K562 (cell line): ENCODE data around the gene OVOL3. TPM values are rescaled to one million over a fixed set of nuclear protein-coding genes. Genes with fewer than 3 reads are reported as not detected.

ENCODE experiments used
- ATAC-seq: fragments of 200-7000 bp; cut with Tn5 transposase; 3 replicates; pipeline ENCODE4 v1.9.1; 2020; ENCODE audit warnings: moderate library complexity
- BruUV-seq: library from RNA; stranded (reverse); fragments of 400-500 nt; replicated peaks from 2 replicates; lab custom pipeline; 2021; lab: Mats Ljungman, UMichigan
- CTCF ChIA-PET: fragments of 300-600 bp; formaldehyde crosslinking; extraction: SDS; loops from one replicate; lab custom pipeline; 2021; ENCODE audit warnings: low intra/inter-chr PET ratio; lab: Yijun Ruan, JAX
- POLR2A ChIA-PET: fragments of 300-600, 350-650 bp; sonication (Branson Sonifier 250); formaldehyde crosslinking; extraction: SDS; loops from one replicate; lab custom pipeline; 2021; ENCODE audit warnings: antibody characterized with exemption, inconsistent platforms; lab: Yijun Ruan, JAX
- DNase-seq, 4 experiments: peaks; one replicate each; pipeline versions ENCODE4 v3.0.0 to v3.0.0-alpha.2; 2011 to 2018; ENCODE audit warnings: low spot score in 3 of 4, mixed read lengths in 3 of 4; ENCODE audit errors: extremely low read depth in 1 of 4
- FAIRE-seq: peaks from 2 replicates; lab custom pipeline; 2011; peaks lifted over from hg19 to GRCh38; lab: Jason Lieb, UNC
- H2AFZ ChIP-seq: 2 replicates; pipeline ENCODE4 v1.6.0; 2011; ENCODE audit warnings: low read depth, low read length, control low read depth, inconsistent platforms
- H3K27ac ChIP-seq: fragments of 200-600 bp; 3 replicates; pipeline ENCODE4 v1.8.0; 2011; ENCODE audit warnings: low read depth, mild to moderate bottlenecking, control low read depth, inconsistent platforms, low read length, moderate library complexity, mixed read lengths; ENCODE audit errors: extremely low read depth
- H3K27me3 ChIP-seq, 2 experiments: fragments of 300-600 bp in 1 of 2; 2 replicates in 1 of 2; 3 replicates in 1 of 2; pipeline versions ENCODE4 v1.6.0 to v1.8.0; 2011; ENCODE audit warnings: inconsistent platforms in 2 of 2, low read length in 2 of 2, mild to moderate bottlenecking in 1 of 2, mixed read lengths in 1 of 2, moderate library complexity in 1 of 2; ENCODE audit not compliant: control insufficient read depth in 2 of 2, insufficient read depth in 2 of 2
- H3K36me3 ChIP-seq: fragments of 300-600 bp; 3 replicates; pipeline ENCODE4 v1.8.0; 2011; ENCODE audit warnings: mild to moderate bottlenecking, low read length, inconsistent platforms; ENCODE audit not compliant: control insufficient read depth, insufficient read depth
- H3K4me1 ChIP-seq, 2 experiments: fragments of 200-600 bp in 1 of 2; replicated peaks in 1 of 2; 2 replicates in 1 of 2; 3 replicates in 1 of 2; pipeline versions ENCODE4 v1.5.1 to v1.8.0; 2011; ENCODE audit warnings: inconsistent platforms in 2 of 2, low read length in 2 of 2, mild to moderate bottlenecking in 1 of 2, mixed read lengths in 1 of 2, moderate library complexity in 1 of 2; ENCODE audit not compliant: control insufficient read depth in 2 of 2, insufficient read depth in 2 of 2
- H3K4me2 ChIP-seq: 2 replicates; pipeline ENCODE4 v1.6.1; 2011; ENCODE audit warnings: low read length, control low read depth, inconsistent platforms, mixed read lengths; ENCODE audit not compliant: insufficient read depth
- H3K4me3 ChIP-seq: fragments of 200-600 bp; sonication (generic), shearing (Covaris generic); 2 replicates; pipeline ENCODE4 v1.5.1; 2016; ENCODE audit warnings: control low read depth, inconsistent platforms
- H3K79me2 ChIP-seq: fragments of 200-600 bp; 3 replicates; pipeline ENCODE4 v1.8.0; 2011; ENCODE audit warnings: low read length, inconsistent platforms; ENCODE audit not compliant: control insufficient read depth, insufficient read depth
- H3K9ac ChIP-seq, 2 experiments: 2 replicates each; pipeline versions ENCODE4 v1.6.0 to v1.6.1; 2011; ENCODE audit warnings: low read depth in 2 of 2, low read length in 2 of 2, control low read depth in 1 of 2, inconsistent platforms in 1 of 2, mild to moderate bottlenecking in 1 of 2, mixed read lengths in 1 of 2; ENCODE audit not compliant: insufficient read depth in 1 of 2
- H3K9me1 ChIP-seq: one replicate; pipeline ENCODE4 v1.6.0; 2011; ENCODE audit warnings: inconsistent platforms, mild to moderate bottlenecking, low read length, moderate library complexity; ENCODE audit not compliant: control insufficient read depth, insufficient read depth
- H3K9me3 ChIP-seq: replicated peaks from 2 replicates; pipeline ENCODE4 v1.5.1; 2011; ENCODE audit warnings: low read depth, low read length, inconsistent platforms; ENCODE audit not compliant: control insufficient read depth, insufficient read depth
- H4K20me1 ChIP-seq: replicated peaks from 2 replicates; pipeline ENCODE4 v1.6.1; 2011; ENCODE audit warnings: low read length, inconsistent platforms, mixed read lengths; ENCODE audit not compliant: control insufficient read depth, insufficient read depth
- DMBX1 ChIP-seq: fragments of 250-450 bp; sonication (Bioruptor Pico); IDR thresholded peaks from 2 replicates; pipeline ENCODE4 v1.8.0; 2022; ENCODE audit warnings: inconsistent platforms, mild to moderate bottlenecking, moderate library complexity, borderline replicate concordance
- ELF1 ChIP-seq: fragments of 200-800 bp; sonication (Bioruptor generic); IDR thresholded peaks from 2 replicates; pipeline ENCODE4 v1.6.1; 2016; ENCODE audit warnings: missing genetic modification characterization, missing compliant biosample characterization
- HNRNPL ChIP-seq: fragments of 200-400 bp; formaldehyde crosslinking; IDR thresholded peaks from 2 replicates; pipeline ENCODE4 v1.6.1; 2017; ENCODE audit warnings: low read depth, mild to moderate bottlenecking, low read length
- HOXB6 ChIP-seq: fragments of 250-450 bp; sonication (Bioruptor Pico); IDR thresholded peaks from 2 replicates; pipeline ENCODE4 v1.5.1; 2022; ENCODE audit warnings: mild to moderate bottlenecking, borderline replicate concordance
- NCOA4 ChIP-seq: fragments of 450-650 bp; IDR thresholded peaks from 2 replicates; pipeline ENCODE4 v1.6.1; 2018; ENCODE audit warnings: mild to moderate bottlenecking; ENCODE audit not compliant: partially characterized antibody
- NFE2L1 ChIP-seq: fragments of 450-650 bp; IDR thresholded peaks from 2 replicates; pipeline ENCODE4 v1.6.1; 2016; ENCODE audit warnings: missing genetic modification characterization, low read depth, mild to moderate bottlenecking, missing compliant biosample characterization, moderate library complexity, borderline replicate concordance
- RBM17 ChIP-seq: fragments of 200-400 bp; formaldehyde crosslinking; IDR thresholded peaks from 2 replicates; pipeline ENCODE4 v1.6.1; 2017; ENCODE audit warnings: low read depth, mild to moderate bottlenecking, low read length, borderline replicate concordance
- STAT5A ChIP-seq: IDR thresholded peaks from 2 replicates; pipeline ENCODE4 v1.6.1; 2012; ENCODE audit warnings: low read length, inconsistent platforms, borderline replicate concordance
- ZNF586 ChIP-seq: fragments of 450-650 bp; formaldehyde crosslinking; conservative IDR thresholded peaks from 2 replicates; pipeline ENCODE4 v1.4.0; 2020; ENCODE audit warnings: mild to moderate bottlenecking, moderate library complexity
- ZNF695 ChIP-seq: fragments of 450-650 bp; formaldehyde crosslinking; IDR thresholded peaks from 2 replicates; pipeline ENCODE4 v1.4.0; 2020; ENCODE audit warnings: mild to moderate bottlenecking, moderate library complexity
- WGBS: fragments of 100-300 bp; shearing (Covaris generic); methylation state at CpG from one replicate; pipeline ENCODE4 v1.1.6; 2016; ENCODE audit warnings: low coverage, mixed read lengths; ENCODE audit not compliant: insufficient coverage; ENCODE audit errors: missing lambda C conversion rate; 5-methylcytosine and 5-hydroxymethylcytosine counted together
- in situ Hi-C: fragments of 300-500 bp; cut with MboI; formaldehyde crosslinking; loops from 4 replicates; pipeline ENCODE4 v1.15.0; 2018; ENCODE audit warnings: inconsistent platforms, mixed read lengths
- intact Hi-C: fragments of 100-400 bp; cut with micrococcal nuclease; formaldehyde crosslinking; loops from 2 replicates; pipeline ENCODE4 v1.14.2; 2022
- polyA plus RNA-seq, 8 experiments: library from polyadenylated mRNA; depleted of rRNA in 4 of 8; stranded (reverse) in 5 of 8; unstranded in 3 of 8; fragments of >200 nt; fragmentation: Nextera tagmentation in 2 of 8; fragmentation: Illumina TruSeq in 1 of 8; extraction: Ambion mirVana in 2 of 8; extraction: Trizol in 1 of 8; gene quantifications; 2 replicates each; pipeline versions ENCODE4 v1.2.1 to v1.2.3, GENCODE V29; 2011 to 2014; ENCODE audit warnings: inconsistent platforms in 1 of 8, missing spikeins in 1 of 8
- total RNA-seq, 7 experiments: library from RNA; depleted of rRNA in 6 of 7; stranded (reverse); fragments of >200 nt in 6 of 7; fragmentation: Illumina TruSeq in 2 of 7; extraction: Trizol in 2 of 7; gene quantifications; 2 replicates each; pipeline versions ENCODE4 v1.2.1 to v1.2.3, GENCODE V29; 2011 to 2021; ENCODE audit warnings: low replicate concordance in 1 of 7
- TF ChIP-seq, protein P1 (sequence below): sonication (generic); formaldehyde crosslinking; IDR thresholded peaks from 2 replicates; pipeline ENCODE4 v1.8.1; 2023; ENCODE audit warnings: mild to moderate bottlenecking, missing genetic modification reagents
- TF ChIP-seq, protein P2 (sequence below): fragments of 250-450 bp; sonication (Bioruptor Pico); IDR thresholded peaks from 2 replicates; pipeline ENCODE4 v1.4.0; 2020; ENCODE audit warnings: mild to moderate bottlenecking, moderate library complexity

OVOL3 gene
- total and polyA plus RNA-seq, 9 of the 15 experiments (the other 6 are each of a cell fraction or from before 2014, with no cell fraction given) = not detected

DNA sequence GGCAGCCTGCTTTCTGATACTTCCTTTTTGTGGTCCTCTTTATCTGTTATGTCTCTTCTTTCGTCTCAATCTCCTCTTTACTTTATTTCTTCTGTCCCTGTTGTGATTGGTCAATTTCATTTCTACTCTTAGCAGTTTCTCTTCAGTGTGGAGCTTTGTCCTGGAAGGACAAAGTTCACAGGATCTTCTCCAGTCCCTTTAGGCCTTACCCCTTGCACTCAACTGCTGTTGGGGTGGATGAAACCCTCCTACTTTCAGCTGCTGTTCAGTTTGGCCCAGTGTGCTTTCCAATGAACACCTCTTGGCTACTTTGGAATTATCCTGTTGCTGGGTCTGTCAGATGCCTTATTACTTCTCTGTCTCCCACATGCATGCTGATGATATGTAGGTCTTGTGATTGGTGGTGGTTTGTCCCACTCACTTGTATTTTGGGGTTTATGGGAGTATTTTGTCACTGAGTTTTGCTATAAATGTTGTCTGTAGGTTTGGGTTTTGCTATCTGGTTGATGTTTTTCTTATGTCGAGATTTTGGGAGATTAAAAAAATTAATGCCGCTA is 31.5 kb upstream of the OVOL3 start (continued):
- TF ChIP-seq, protein P1, sequence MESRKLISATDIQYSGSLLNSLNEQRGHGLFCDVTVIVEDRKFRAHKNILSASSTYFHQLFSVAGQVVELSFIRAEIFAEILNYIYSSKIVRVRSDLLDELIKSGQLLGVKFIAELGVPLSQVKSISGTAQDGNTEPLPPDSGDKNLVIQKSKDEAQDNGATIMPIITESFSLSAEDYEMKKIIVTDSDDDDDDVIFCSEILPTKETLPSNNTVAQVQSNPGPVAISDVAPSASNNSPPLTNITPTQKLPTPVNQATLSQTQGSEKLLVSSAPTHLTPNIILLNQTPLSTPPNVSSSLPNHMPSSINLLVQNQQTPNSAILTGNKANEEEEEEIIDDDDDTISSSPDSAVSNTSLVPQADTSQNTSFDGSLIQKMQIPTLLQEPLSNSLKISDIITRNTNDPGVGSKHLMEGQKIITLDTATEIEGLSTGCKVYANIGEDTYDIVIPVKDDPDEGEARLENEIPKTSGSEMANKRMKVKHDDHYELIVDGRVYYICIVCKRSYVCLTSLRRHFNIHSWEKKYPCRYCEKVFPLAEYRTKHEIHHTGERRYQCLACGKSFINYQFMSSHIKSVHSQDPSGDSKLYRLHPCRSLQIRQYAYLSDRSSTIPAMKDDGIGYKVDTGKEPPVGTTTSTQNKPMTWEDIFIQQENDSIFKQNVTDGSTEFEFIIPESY (CRISPR knock-in tag) = no peak
- TF ChIP-seq ZNF695 (CRISPR knock-in tag) (no peak), NFE2L1 (no peak), HNRNPL (no peak)

DNA sequence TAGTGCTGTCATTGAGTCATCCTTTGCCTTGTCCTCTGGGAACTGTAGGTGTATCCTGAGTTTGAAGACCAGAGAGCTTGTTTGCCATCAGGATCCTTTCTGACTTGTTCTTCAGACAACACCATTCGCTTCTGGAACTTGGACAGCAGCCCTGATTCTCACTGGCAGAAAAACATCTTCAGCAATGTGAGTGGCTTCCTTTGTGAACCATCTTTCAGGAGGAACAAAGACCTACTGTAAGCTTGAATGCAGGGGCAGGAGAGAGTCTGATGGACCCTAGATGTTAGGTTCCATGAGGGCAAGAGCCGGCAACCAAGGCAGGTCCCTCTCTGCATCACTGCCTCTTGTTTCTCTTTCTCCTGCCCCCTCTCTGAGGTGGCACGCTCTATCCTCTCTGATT is 29.6 kb upstream of the OVOL3 start:
- intact Hi-C loops = no loop called here
- WGBS = 100% methylated on average over 2 of the region's 3 CpGs

More for the DNA sequence above, 29.6 kb upstream of the OVOL3 start:
- H3K9me1 ChIP-seq = no peaks in the 10 kb centered on the region
- H2AFZ ChIP-seq = no peak overlapping the region
- no peak for TF ChIP-seq ZNF586
- no peak for TF ChIP-seq ELF1 (tag)
- no peak for TF ChIP-seq HOXB6
- no peak for TF ChIP-seq DMBX1 (CRISPR knock-in tag)
- no peak for TF ChIP-seq STAT5A
- TF ChIP-seq NCOA4 = no peak
- TF ChIP-seq, protein P2, sequence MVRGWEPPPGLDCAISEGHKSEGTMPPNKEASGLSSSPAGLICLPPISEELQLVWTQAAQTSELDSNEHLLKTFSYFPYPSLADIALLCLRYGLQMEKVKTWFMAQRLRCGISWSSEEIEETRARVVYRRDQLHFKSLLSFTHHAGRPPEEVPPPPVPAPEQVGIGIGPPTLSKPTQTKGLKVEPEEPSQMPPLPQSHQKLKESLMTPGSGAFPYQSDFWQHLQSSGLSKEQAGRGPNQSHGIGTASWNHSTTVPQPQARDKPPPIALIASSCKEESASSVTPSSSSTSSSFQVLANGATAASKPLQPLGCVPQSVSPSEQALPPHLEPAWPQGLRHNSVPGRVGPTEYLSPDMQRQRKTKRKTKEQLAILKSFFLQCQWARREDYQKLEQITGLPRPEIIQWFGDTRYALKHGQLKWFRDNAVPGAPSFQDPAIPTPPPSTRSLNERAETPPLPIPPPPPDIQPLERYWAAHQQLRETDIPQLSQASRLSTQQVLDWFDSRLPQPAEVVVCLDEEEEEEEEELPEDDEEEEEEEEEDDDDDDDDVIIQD = no peak
- no peak for TF ChIP-seq RBM17
- in situ Hi-C loops = no loop called here
- H3K4me3 ChIP-seq = no peak overlapping the region
- H3K36me3 ChIP-seq = peaks cover 85% of the 10 kb centered on the region
- peak; percentile 56 for FAIRE-seq
- H3K79me2 ChIP-seq = no peaks in the 10 kb centered on the region
- H3K9ac ChIP-seq = no peak overlapping the region
- CTCF ChIA-PET = no interaction called here
- no peak for ATAC-seq
- H3K4me2 ChIP-seq = no peak overlapping the region
- no peaks in the 10 kb centered on the region for H3K9me3 ChIP-seq
- BruUV-seq = no TSS peak
- no peaks in the 10 kb centered on the region for H3K4me1 ChIP-seq
- H4K20me1 ChIP-seq = no peaks in the 10 kb centered on the region; the same call in 1 of the 2 replicates
- H3K27ac ChIP-seq = no peak overlapping the region
- no peak for DNase-seq
- H3K27me3 ChIP-seq = no peaks in the 10 kb centered on the region
- POLR2A ChIA-PET = interaction anchor here (0.7 kb wide), 1 partner anchor 111 kb away, joined by 3 read pairs; no protein-coding TSS in a partner anchor
